ENCODE results near the gene FBXO11. TPM values are rescaled to one million over a fixed set of nuclear protein-coding genes. Genes with fewer than 3 reads are reported as not detected.

Gene FBXO11
- polyA plus RNA-seq, 1 donor (not counting 4 experiments of a cell fraction or from before 2014, with no cell fraction given): 45.5 TPM

- H3K36me3 ChIP-seq (ENCODE audit: control insufficient read depth in 2 of 2, extremely low read depth in 1 of 2, insufficient read depth in 2 of 2, low read length in 2 of 2): peaks cover 12 to 30% of the 10 kb centered on the region in 2 experiments
- no peaks in the 10 kb centered on the region for H3K9me3 ChIP-seq (ENCODE audit: control insufficient read depth, low read depth, low read length)
- H3K27ac ChIP-seq (ENCODE audit: control insufficient read depth, insufficient read depth, low read length): no peak overlapping the region
- H3K9me1 ChIP-seq (ENCODE audit: control insufficient read depth, extremely low read depth, insufficient read depth, low read length): no peaks in the 10 kb centered on the region
- dilution Hi-C loops (cut with MboI; ENCODE audit: extremely low pct_ligation_motif_present, low sequenced_read_pairs): no loop called here
- H3K9ac ChIP-seq (ENCODE audit: control insufficient read depth, extremely low read depth, insufficient read depth, low read length): no peak overlapping the region
- H3K4me1 ChIP-seq (ENCODE audit: control insufficient read depth, extremely low read depth, insufficient read depth, low read length): no peaks in the 10 kb centered on the region
- FAIRE-seq (no peak), DNase-seq (ENCODE audit: low read depth, low spot score) (no peak)
- H3K27me3 ChIP-seq (ENCODE audit: control insufficient read depth, extremely low read depth, insufficient read depth, low read length): no peaks in the 10 kb centered on the region
- H4K20me1 ChIP-seq (ENCODE audit: control insufficient read depth, extremely low read depth, insufficient read depth, low read length): no peaks in the 10 kb centered on the region
- no peak overlapping the region for H2AFZ ChIP-seq (ENCODE audit: control insufficient read depth, low read length)
- peaks cover 9% of the 10 kb centered on the region for H3K79me2 ChIP-seq (ENCODE audit: control insufficient read depth, insufficient read depth, low read length)
- no peak overlapping the region for H3K4me2 ChIP-seq (ENCODE audit: control insufficient read depth, extremely low read depth, insufficient read depth, low read depth, low read length)
- no peak overlapping the region for H3K4me3 ChIP-seq (ENCODE audit: control insufficient read depth in 2 of 3, extremely low read depth in 1 of 3, insufficient read depth in 2 of 3, low read depth in 1 of 3, low read length in 3 of 3)
- TF ChIP-seq CTCF (optimal IDR thresholded peaks at IDR 0.05 in 1 of 3, IDR thresholded peaks at IDR 0.05 in 1 of 3, conservative IDR thresholded peaks at IDR 0.05 in 1 of 3; ENCODE audit: extremely low read depth in 1 of 3, insufficient read depth in 2 of 3, low read length in 3 of 3) (no peak), EZH2 (IDR thresholded peaks at IDR 0.05; ENCODE audit: low read length) (no peak)
Measured at GRCh38 chr2:47798631-47799030, 107.7 kb downstream of the FBXO11 start.

- no peak overlapping the region for H3K4me2 ChIP-seq (ENCODE audit: control insufficient read depth, extremely low read depth, insufficient read depth, low read depth, low read length)
- no peak overlapping the region for H3K9ac ChIP-seq (ENCODE audit: control insufficient read depth, extremely low read depth, insufficient read depth, low read length)
- no peak overlapping the region for H3K27ac ChIP-seq (ENCODE audit: control insufficient read depth, insufficient read depth, low read length)
- no peaks in the 10 kb centered on the region for H3K9me3 ChIP-seq (ENCODE audit: control insufficient read depth, low read depth, low read length)
- H3K9me1 ChIP-seq (ENCODE audit: control insufficient read depth, extremely low read depth, insufficient read depth, low read length): no peaks in the 10 kb centered on the region
- peaks cover 6 to 19% of the 10 kb centered on the region in 2 experiments for H3K36me3 ChIP-seq (ENCODE audit: control insufficient read depth in 2 of 2, extremely low read depth in 1 of 2, insufficient read depth in 2 of 2, low read length in 2 of 2)
- no peaks in the 10 kb centered on the region for H4K20me1 ChIP-seq (ENCODE audit: control insufficient read depth, extremely low read depth, insufficient read depth, low read length)
- H3K27me3 ChIP-seq (ENCODE audit: control insufficient read depth, extremely low read depth, insufficient read depth, low read length): no peaks in the 10 kb centered on the region
- TF ChIP-seq EZH2 (IDR thresholded peaks at IDR 0.05; ENCODE audit: low read length) (no peak), CTCF (optimal IDR thresholded peaks at IDR 0.05 in 1 of 3, IDR thresholded peaks at IDR 0.05 in 1 of 3, conservative IDR thresholded peaks at IDR 0.05 in 1 of 3; ENCODE audit: extremely low read depth in 1 of 3, insufficient read depth in 2 of 3, low read length in 3 of 3) (no peak)
- DNase-seq (ENCODE audit: low read depth, low spot score): no peak
- H3K79me2 ChIP-seq (ENCODE audit: control insufficient read depth, insufficient read depth, low read length): peaks cover 21% of the 10 kb centered on the region
- H2AFZ ChIP-seq (ENCODE audit: control insufficient read depth, low read length): no peak overlapping the region
- H3K4me1 ChIP-seq (ENCODE audit: control insufficient read depth, extremely low read depth, insufficient read depth, low read length): no peaks in the 10 kb centered on the region
- FAIRE-seq: no peak
- dilution Hi-C loops (cut with MboI; ENCODE audit: extremely low pct_ligation_motif_present, low sequenced_read_pairs): no loop called here
- no peak overlapping the region for H3K4me3 ChIP-seq (ENCODE audit: control insufficient read depth in 2 of 3, extremely low read depth in 1 of 3, insufficient read depth in 2 of 3, low read depth in 1 of 3, low read length in 3 of 3)
Measured at GRCh38 chr2:47796090-47796697, 110.1 kb downstream of the FBXO11 start.
